ENCODE results near the gene CPAMD8.
"Not testable (repeated sequence)": the region's sequence is repeated elsewhere in the genome, so short reads cannot be mapped to it uniquely, and the experiment has no call there.

Gene CPAMD8

DNA sequence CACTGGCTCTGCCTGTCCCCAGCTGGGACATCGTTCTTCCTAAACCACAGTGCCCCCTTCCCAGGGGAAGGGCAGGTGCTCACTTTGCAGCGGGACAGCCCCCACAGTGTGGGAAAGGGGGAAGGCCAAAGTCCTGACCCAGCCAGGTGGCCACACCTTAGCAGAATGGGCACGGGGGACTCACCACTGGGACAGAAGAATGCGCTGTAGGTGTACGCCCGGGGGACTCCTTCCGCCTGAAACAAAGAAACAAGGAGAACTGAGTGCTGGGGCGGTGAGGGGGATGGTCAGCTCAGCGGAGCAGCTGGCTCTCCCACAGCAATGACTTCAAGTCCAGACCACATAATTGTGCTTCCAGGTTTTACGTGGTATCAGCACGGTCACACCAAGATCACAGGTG is 88.4 kb downstream of the CPAMD8 start:
- Histone ChIP-seq H3K4me1 (ENCODE audit: low read depth, poor library complexity, severe bottlenecking) (no peaks in the 10 kb centered on the region), H4K20me1 (ENCODE audit: insufficient read depth) (no peaks in the 10 kb centered on the region), H3K9ac (no peak overlapping the region), H3K79me2 (ENCODE audit: insufficient read depth, low read depth) (no peaks in the 10 kb centered on the region), H2AFZ (ENCODE audit: low read depth) (no peak overlapping the region), H3K27me3 (ENCODE audit: insufficient read depth, low read depth) (no peaks in the 10 kb centered on the region; the same call in 1 of the 2 replicates), H3K4me3 (IDR thresholded peaks at IDR 0.05; ENCODE audit: insufficient read depth, low read depth, low read length) (no peak overlapping the region), H3K27ac (no peak overlapping the region), H3K36me3 (ENCODE audit: insufficient read depth) (no peaks in the 10 kb centered on the region), H3K4me2 (no peak overlapping the region)
- no peak for TF ChIP-seq CTCF (conservative IDR thresholded peaks at IDR 0.05; ENCODE audit: low read depth, low read length)

- not testable (repeated sequence) for H3K27me3 ChIP-seq (ENCODE audit: insufficient read depth, low read depth); H3K27ac ChIP-seq; H3K4me3 ChIP-seq (IDR thresholded peaks at IDR 0.05; ENCODE audit: insufficient read depth, low read depth, low read length); H3K36me3 ChIP-seq (ENCODE audit: insufficient read depth); H3K9ac ChIP-seq; H3K79me2 ChIP-seq (ENCODE audit: insufficient read depth, low read depth); H4K20me1 ChIP-seq (ENCODE audit: insufficient read depth); H3K4me1 ChIP-seq (ENCODE audit: low read depth, poor library complexity, severe bottlenecking); H3K4me2 ChIP-seq; H2AFZ ChIP-seq (ENCODE audit: low read depth)
Observed at GRCh38 chr19:16937796-16938195, 88.8 kb downstream of the CPAMD8 start.

GRCh38 chr19:16936901-16937300 is 89.7 kb downstream of the CPAMD8 start:
- no peak for TF ChIP-seq CTCF (conservative IDR thresholded peaks at IDR 0.05; ENCODE audit: low read depth, low read length)
- H2AFZ ChIP-seq (ENCODE audit: low read depth), result no peak overlapping the region
- no peaks in the 10 kb centered on the region for H3K27me3 ChIP-seq (ENCODE audit: insufficient read depth, low read depth)
- H3K36me3 ChIP-seq (ENCODE audit: insufficient read depth), result no peaks in the 10 kb centered on the region
- no peaks in the 10 kb centered on the region for H4K20me1 ChIP-seq (ENCODE audit: insufficient read depth)
- H3K4me2 ChIP-seq, result no peak overlapping the region
- no peak overlapping the region for H3K9ac ChIP-seq
- no peak overlapping the region for H3K27ac ChIP-seq
- no peaks in the 10 kb centered on the region for H3K4me1 ChIP-seq (ENCODE audit: low read depth, poor library complexity, severe bottlenecking)
- H3K4me3 ChIP-seq (IDR thresholded peaks at IDR 0.05; ENCODE audit: insufficient read depth, low read depth, low read length), result no peak overlapping the region
- H3K79me2 ChIP-seq (ENCODE audit: insufficient read depth, low read depth), result no peaks in the 10 kb centered on the region

DNA sequence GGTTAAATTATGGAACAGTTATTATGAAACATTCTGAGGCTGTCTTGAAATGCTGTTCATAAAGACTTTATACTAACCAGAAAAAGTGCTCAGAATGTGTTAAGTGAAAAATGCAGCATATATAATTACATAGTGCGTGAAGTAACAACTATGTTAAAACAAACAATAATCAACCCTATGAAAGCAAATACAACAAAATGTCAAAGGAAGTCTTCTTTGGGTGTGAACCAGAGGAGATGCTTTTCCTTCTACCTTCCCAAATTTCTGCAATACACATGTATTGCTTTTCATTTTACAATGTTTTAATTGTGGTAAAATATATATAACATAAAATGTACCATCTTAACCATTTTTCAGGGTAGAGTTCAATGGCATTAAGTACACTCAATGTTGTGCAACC is 92.1 kb downstream of the CPAMD8 start:
- no peaks in the 10 kb centered on the region for H3K36me3 ChIP-seq (ENCODE audit: insufficient read depth)
- H3K4me1 ChIP-seq (ENCODE audit: low read depth, poor library complexity, severe bottlenecking), result no peaks in the 10 kb centered on the region
- H3K27ac ChIP-seq, result no peak overlapping the region
- H3K4me2 ChIP-seq, result no peak overlapping the region
- no peak overlapping the region for H3K9ac ChIP-seq
- peaks cover 2% of the 10 kb centered on the region; the same call in 1 of the 2 replicates for H3K27me3 ChIP-seq (ENCODE audit: insufficient read depth, low read depth)
- no peak overlapping the region for H2AFZ ChIP-seq (ENCODE audit: low read depth)
- TF ChIP-seq CTCF (conservative IDR thresholded peaks at IDR 0.05; ENCODE audit: low read depth, low read length), result no peak
- H3K4me3 ChIP-seq (IDR thresholded peaks at IDR 0.05; ENCODE audit: insufficient read depth, low read depth, low read length), result no peak overlapping the region
- H3K79me2 ChIP-seq (ENCODE audit: insufficient read depth, low read depth), result no peaks in the 10 kb centered on the region
- no peaks in the 10 kb centered on the region for H4K20me1 ChIP-seq (ENCODE audit: insufficient read depth)

DNA sequence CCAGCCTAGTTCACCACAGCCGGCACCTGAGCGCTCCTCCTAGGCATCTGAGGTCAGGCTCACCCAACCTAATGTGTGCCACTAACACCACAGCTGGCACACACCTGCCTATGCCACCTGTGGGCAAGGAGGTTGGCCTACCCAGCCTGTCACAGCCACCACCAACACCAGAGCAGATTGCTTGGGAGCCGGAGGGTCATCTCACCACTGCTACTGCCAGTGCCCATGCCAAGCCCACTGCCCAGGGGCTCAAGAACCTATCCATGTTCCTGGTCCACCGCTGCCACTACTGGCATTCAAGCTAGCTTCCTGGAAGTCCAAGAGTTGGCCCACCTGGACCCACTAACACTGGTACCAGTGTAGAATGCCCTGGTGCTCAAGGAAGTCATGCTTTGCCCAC is 95.3 kb downstream of the CPAMD8 start:
- Histone ChIP-seq H3K27ac (no peak overlapping the region), H4K20me1 (ENCODE audit: insufficient read depth) (no peaks in the 10 kb centered on the region), H3K79me2 (ENCODE audit: insufficient read depth, low read depth) (no peaks in the 10 kb centered on the region), H3K4me2 (no peak overlapping the region), H2AFZ (ENCODE audit: low read depth) (no peak overlapping the region), H3K4me3 (IDR thresholded peaks at IDR 0.05; ENCODE audit: insufficient read depth, low read depth, low read length) (no peak overlapping the region), H3K36me3 (ENCODE audit: insufficient read depth) (no peaks in the 10 kb centered on the region), H3K4me1 (ENCODE audit: low read depth, poor library complexity, severe bottlenecking) (no peaks in the 10 kb centered on the region), H3K27me3 (ENCODE audit: insufficient read depth, low read depth) (peaks cover 9% of the 10 kb centered on the region), H3K9ac (no peak overlapping the region)
- TF ChIP-seq CTCF (conservative IDR thresholded peaks at IDR 0.05; ENCODE audit: low read depth, low read length), result no peak
